ENCODE measurements around the gene TM4SF20.

DNA sequence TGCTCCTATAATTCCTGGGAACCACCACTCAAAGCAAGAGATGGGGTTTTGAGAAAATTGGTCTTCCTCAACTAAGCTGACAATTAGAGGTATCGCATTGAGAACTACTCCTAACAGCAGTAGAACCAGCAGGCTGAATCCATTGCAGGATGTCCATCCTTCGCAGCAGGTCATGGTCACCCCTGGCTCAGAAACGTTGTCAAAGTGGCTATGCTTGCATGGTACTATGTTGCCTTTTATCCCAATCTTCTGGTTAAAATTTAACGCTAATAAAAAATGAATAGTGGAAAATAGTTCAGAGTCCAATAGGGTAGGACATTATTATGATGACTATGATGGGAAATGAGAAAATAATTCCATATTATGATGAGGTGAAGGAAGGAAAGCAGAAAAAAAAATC lies at the start of gene TM4SF20:
- TF ChIP-seq, protein P1, sequence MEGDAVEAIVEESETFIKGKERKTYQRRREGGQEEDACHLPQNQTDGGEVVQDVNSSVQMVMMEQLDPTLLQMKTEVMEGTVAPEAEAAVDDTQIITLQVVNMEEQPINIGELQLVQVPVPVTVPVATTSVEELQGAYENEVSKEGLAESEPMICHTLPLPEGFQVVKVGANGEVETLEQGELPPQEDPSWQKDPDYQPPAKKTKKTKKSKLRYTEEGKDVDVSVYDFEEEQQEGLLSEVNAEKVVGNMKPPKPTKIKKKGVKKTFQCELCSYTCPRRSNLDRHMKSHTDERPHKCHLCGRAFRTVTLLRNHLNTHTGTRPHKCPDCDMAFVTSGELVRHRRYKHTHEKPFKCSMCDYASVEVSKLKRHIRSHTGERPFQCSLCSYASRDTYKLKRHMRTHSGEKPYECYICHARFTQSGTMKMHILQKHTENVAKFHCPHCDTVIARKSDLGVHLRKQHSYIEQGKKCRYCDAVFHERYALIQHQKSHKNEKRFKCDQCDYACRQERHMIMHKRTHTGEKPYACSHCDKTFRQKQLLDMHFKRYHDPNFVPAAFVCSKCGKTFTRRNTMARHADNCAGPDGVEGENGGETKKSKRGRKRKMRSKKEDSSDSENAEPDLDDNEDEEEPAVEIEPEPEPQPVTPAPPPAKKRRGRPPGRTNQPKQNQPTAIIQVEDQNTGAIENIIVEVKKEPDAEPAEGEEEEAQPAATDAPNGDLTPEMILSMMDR (conservative IDR thresholded peaks at IDR 0.05) = no peak
- no peak for TF ChIP-seq EZH2 (IDR thresholded peaks at IDR 0.05; ENCODE audit: low read depth)

Data from PC-9 (cell line).